Tibial artery (tissue), 4 donors: ENCODE results near the gene SPINT2.

ENCODE experiments used
- DNase-seq, 2 donors: peaks; one replicate each; pipeline ENCODE4 v3.0.0-alpha.2; 2019
- H3K27ac ChIP-seq, 2 donors: fragments of 200-600 bp; sonication (generic) in 1 of 2; 1 replicate in 1 of 2; 2 replicates in 1 of 2; pipeline ENCODE4 v1.5.1; 2018 to 2019; ENCODE audit warnings: mild to moderate bottlenecking in 1 of 2
- H3K27me3 ChIP-seq, 2 donors: fragments of 200-600 bp; sonication (generic) in 1 of 2; one replicate each; pipeline versions ENCODE4 v1.5.1 to v1.6.0; 2016 to 2019
- H3K36me3 ChIP-seq, 3 donors: fragments of 200-600 bp; sonication (generic) in 2 of 3; one replicate each; pipeline ENCODE4 v1.5.1; 2016 to 2019; ENCODE audit warnings: mild to moderate bottlenecking in 2 of 3
- H3K4me1 ChIP-seq, 4 donors: fragments of 200-600 bp; sonication (generic) in 2 of 4; 1 replicate in 3 of 4; 2 replicates in 1 of 4; pipeline ENCODE4 v1.5.1; 2016 to 2019
- H3K4me3 ChIP-seq, 2 donors: fragments of 200-600 bp; sonication (generic) in 1 of 2; 1 replicate in 1 of 2; 2 replicates in 1 of 2; pipeline ENCODE4 v1.5.1; 2018 to 2019; ENCODE audit warnings: mild to moderate bottlenecking in 2 of 2
- H3K9me3 ChIP-seq, 3 donors: fragments of 200-600 bp; sonication (generic) in 1 of 3; one replicate each; pipeline ENCODE4 v1.5.1; 2016 to 2019
- CTCF ChIP-seq, 2 experiments: fragments of 200-600 bp in 1 of 2; fragments of 450-650 bp in 1 of 2; IDR thresholded peaks; one replicate each; pipeline ENCODE4 v1.5.1; 2017 to 2019; ENCODE audit warnings: antibody characterized with exemption in 2 of 2, mild to moderate bottlenecking in 1 of 2, moderate library complexity in 1 of 2
- intact Hi-C: fragments of 100-400 bp; cut with DNase I; formaldehyde crosslinking; loops from one replicate; pipeline ENCODE4 v1.15.0; 2023; ENCODE audit warnings: low total_unique reads

SPINT2 gene

GRCh38 chr19:38304352-38304865, 40.0 kb downstream of the SPINT2 start:
- TF ChIP-seq CTCF (IDR thresholded peaks at IDR 0.05) = no peak
- no peak overlapping the region for H3K4me3 ChIP-seq
- H3K36me3 ChIP-seq = peaks cover 22 to 58% (median 27%) of the 10 kb centered on the region in 3 donors
- intact Hi-C loops = no loop called here
- H3K27me3 ChIP-seq = no peaks in the 10 kb centered on the region
- no peaks in the 10 kb centered on the region for H3K9me3 ChIP-seq
- DNase-seq = no peak
- H3K27ac ChIP-seq = no peak overlapping the region
- no peaks in the 10 kb centered on the region for H3K4me1 ChIP-seq

- TF ChIP-seq CTCF (IDR thresholded peaks at IDR 0.05) = no peak
- DNase-seq = no peak
- Histone ChIP-seq H3K4me3 (no peak overlapping the region), H3K36me3 (peaks cover 23 to 61% (median 27%) of the 10 kb centered on the region in 3 donors), H3K27me3 (no peaks in the 10 kb centered on the region), H3K4me1 (no peaks in the 10 kb centered on the region), H3K27ac (no peak overlapping the region), H3K9me3 (no peaks in the 10 kb centered on the region)
- intact Hi-C loops = no loop called here
Observed at GRCh38 chr19:38304866-38305429, 40.6 kb downstream of the SPINT2 start.

GRCh38 chr19:38306236-38306635, 41.9 kb downstream of the SPINT2 start:
- intact Hi-C loops = no loop called here
- no peaks in the 10 kb centered on the region for H3K9me3 ChIP-seq
- TF ChIP-seq CTCF (IDR thresholded peaks at IDR 0.05) = no peak
- no peaks in the 10 kb centered on the region for H3K27me3 ChIP-seq
- peaks cover 23 to 65% (median 27%) of the 10 kb centered on the region in 3 donors for H3K36me3 ChIP-seq
- no peak overlapping the region for H3K4me3 ChIP-seq
- H3K4me1 ChIP-seq = no peaks in the 10 kb centered on the region
- no peak overlapping the region for H3K27ac ChIP-seq
- no peak for DNase-seq

- Histone ChIP-seq H3K36me3 (peaks cover 23 to 65% (median 27%) of the 10 kb centered on the region in 3 donors), H3K4me3 (no peak overlapping the region), H3K27me3 (no peaks in the 10 kb centered on the region), H3K27ac (no peak overlapping the region), H3K9me3 (no peaks in the 10 kb centered on the region), H3K4me1 (no peaks in the 10 kb centered on the region)
- intact Hi-C loops = no loop called here
- no peak for DNase-seq
- TF ChIP-seq CTCF (IDR thresholded peaks at IDR 0.05) = no peak
Observed at GRCh38 chr19:38307076-38307475, 42.7 kb downstream of the SPINT2 start.

- H3K4me3 ChIP-seq = no peak overlapping the region
- no peaks in the 10 kb centered on the region for H3K4me1 ChIP-seq
- no peak for DNase-seq
- H3K27ac ChIP-seq = no peak overlapping the region
- TF ChIP-seq CTCF (IDR thresholded peaks at IDR 0.05) = no peak
- intact Hi-C loops = no loop called here
- H3K9me3 ChIP-seq = no peaks in the 10 kb centered on the region
- H3K36me3 ChIP-seq = peaks cover 23 to 65% (median 27%) of the 10 kb centered on the region in 3 donors
- H3K27me3 ChIP-seq = no peaks in the 10 kb centered on the region
Observed at GRCh38 chr19:38307597-38307996, 43.2 kb downstream of the SPINT2 start.
